HepG2 (cell line): ENCODE measurements around the gene C20orf204. TPM values are rescaled to one million over a fixed set of nuclear protein-coding genes. Genes with fewer than 3 reads are reported as not detected.

Experiments
- FOXP1 ChIP-seq, 2 experiments: fragments of 450-650 bp in 1 of 2; IDR thresholded peaks; 2 replicates each; pipeline ENCODE4 v1.6.1; 2017 to 2018; ENCODE audit warnings: antibody characterized with exemption in 1 of 2
- GPN1 ChIP-seq: sonication (generic); formaldehyde crosslinking; IDR thresholded peaks from 2 replicates; pipeline ENCODE4 v1.5.1; 2020; ENCODE audit warnings: missing genetic modification reagents, borderline replicate concordance
- NCOA2 ChIP-seq: sonication (generic); formaldehyde crosslinking; IDR thresholded peaks from 2 replicates; pipeline ENCODE4 v1.8.0; 2022; ENCODE audit warnings: inconsistent platforms
- ZFY ChIP-seq: sonication (generic); formaldehyde crosslinking; IDR thresholded peaks from 2 replicates; pipeline ENCODE4 v1.4.0; 2020; ENCODE audit warnings: missing genetic modification reagents
- ZNF343 ChIP-seq: sonication (generic); formaldehyde crosslinking; IDR thresholded peaks from 2 replicates; pipeline ENCODE4 v1.4.0; 2020; ENCODE audit warnings: mild to moderate bottlenecking, missing genetic modification reagents
- ZNF703 ChIP-seq: sonication (generic); formaldehyde crosslinking; IDR thresholded peaks from 2 replicates; pipeline ENCODE4 v1.5.1; 2020; ENCODE audit warnings: missing genetic modification reagents, mild to moderate bottlenecking, moderate library complexity, borderline replicate concordance
- ZNF775 ChIP-seq: sonication (generic); formaldehyde crosslinking; IDR thresholded peaks from 2 replicates; pipeline ENCODE4 v1.4.0; 2020; ENCODE audit warnings: missing genetic modification reagents, mild to moderate bottlenecking, moderate library complexity, borderline replicate concordance
- polyA plus RNA-seq, 8 experiments: library from polyadenylated mRNA; depleted of rRNA in 3 of 8; stranded (reverse) in 7 of 8; unstranded in 1 of 8; fragments of >200 nt; fragmentation: Illumina TruSeq in 4 of 8; extraction: Trizol in 4 of 8; gene quantifications; 2 replicates each; pipeline versions ENCODE4 v1.2.1 to v1.2.3, GENCODE V29; 2011 to 2016; ENCODE audit warnings: low read depth in 4 of 8, missing spikeins in 1 of 8, mixed read lengths in 1 of 8; ENCODE audit not compliant: insufficient read depth in 1 of 8
- total RNA-seq, 5 experiments: library from RNA; depleted of rRNA; stranded (reverse); fragments of >200 nt; fragmentation: Illumina TruSeq; extraction: Trizol; gene quantifications; 2 replicates each; pipeline ENCODE4 v1.2.3, GENCODE V29; 2016; ENCODE audit warnings: low read depth in 1 of 5
- TF ChIP-seq, protein P1 (sequence below): sonication (generic); formaldehyde crosslinking; IDR thresholded peaks from 2 replicates; pipeline ENCODE4 v1.4.0; 2020; ENCODE audit warnings: missing genetic modification reagents
- TF ChIP-seq, protein P2 (sequence below): sonication (generic); formaldehyde crosslinking; IDR thresholded peaks from 2 replicates; pipeline ENCODE4 v1.8.0; 2022; ENCODE audit warnings: mild to moderate bottlenecking, missing genetic modification reagents
- TF ChIP-seq, protein P3 (sequence below): sonication (generic); formaldehyde crosslinking; IDR thresholded peaks from 2 replicates; pipeline ENCODE4 v1.4.0; 2020; ENCODE audit warnings: missing genetic modification reagents
- TF ChIP-seq, protein P4 (sequence below): sonication (generic); formaldehyde crosslinking; IDR thresholded peaks from 2 replicates; pipeline ENCODE4 v1.8.0; 2022; ENCODE audit warnings: mild to moderate bottlenecking, missing genetic modification reagents; ENCODE audit not compliant: insufficient replicate concordance

Gene C20orf204
- total and polyA plus RNA-seq, 2 of the 13 experiments (the other 11 are each of a cell fraction or from before 2014, with no cell fraction given) = 22.1 to 80.0 TPM

DNA sequence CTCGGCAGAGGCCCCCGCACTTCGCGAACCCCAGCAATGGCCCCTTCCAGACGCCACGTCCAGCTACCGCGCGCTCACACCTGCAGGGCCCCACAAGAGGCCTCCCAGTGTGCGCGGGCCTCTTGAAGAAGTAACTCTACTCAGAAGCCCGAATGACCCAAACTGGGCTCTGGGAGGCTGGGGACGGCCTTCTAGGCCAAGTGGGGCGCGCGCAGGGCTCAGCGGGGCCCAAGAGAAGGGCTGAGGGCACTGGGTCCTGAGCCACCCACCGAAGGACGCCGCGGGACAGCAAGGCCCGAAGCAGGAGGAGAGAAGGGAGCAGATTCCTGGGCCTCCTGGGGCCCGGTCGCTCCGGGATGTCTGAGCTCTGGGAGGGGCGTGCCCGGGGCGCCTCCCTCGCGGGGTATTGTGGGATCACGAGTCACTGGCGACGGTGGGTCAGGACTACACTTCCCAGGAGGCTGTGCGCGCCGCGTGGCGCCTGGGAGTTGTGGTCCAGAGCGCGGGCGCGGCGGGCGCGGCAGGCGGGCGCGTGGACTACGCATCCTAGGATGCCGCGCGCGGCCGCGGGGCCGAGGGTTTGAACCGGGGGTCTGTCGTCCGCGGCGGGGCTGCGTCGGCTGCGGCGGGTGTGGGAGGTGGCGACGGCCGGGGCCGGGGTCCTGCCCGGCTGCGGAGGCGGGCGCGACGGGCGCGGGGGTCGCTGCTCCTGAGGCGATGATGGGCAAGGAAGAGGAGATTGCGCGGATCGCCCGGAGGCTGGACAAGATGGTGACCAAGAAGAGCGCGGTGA, 26.8 kb downstream of the C20orf204 start, which contains the start of gene TCEA2 (continued):
- TF ChIP-seq, protein P1, sequence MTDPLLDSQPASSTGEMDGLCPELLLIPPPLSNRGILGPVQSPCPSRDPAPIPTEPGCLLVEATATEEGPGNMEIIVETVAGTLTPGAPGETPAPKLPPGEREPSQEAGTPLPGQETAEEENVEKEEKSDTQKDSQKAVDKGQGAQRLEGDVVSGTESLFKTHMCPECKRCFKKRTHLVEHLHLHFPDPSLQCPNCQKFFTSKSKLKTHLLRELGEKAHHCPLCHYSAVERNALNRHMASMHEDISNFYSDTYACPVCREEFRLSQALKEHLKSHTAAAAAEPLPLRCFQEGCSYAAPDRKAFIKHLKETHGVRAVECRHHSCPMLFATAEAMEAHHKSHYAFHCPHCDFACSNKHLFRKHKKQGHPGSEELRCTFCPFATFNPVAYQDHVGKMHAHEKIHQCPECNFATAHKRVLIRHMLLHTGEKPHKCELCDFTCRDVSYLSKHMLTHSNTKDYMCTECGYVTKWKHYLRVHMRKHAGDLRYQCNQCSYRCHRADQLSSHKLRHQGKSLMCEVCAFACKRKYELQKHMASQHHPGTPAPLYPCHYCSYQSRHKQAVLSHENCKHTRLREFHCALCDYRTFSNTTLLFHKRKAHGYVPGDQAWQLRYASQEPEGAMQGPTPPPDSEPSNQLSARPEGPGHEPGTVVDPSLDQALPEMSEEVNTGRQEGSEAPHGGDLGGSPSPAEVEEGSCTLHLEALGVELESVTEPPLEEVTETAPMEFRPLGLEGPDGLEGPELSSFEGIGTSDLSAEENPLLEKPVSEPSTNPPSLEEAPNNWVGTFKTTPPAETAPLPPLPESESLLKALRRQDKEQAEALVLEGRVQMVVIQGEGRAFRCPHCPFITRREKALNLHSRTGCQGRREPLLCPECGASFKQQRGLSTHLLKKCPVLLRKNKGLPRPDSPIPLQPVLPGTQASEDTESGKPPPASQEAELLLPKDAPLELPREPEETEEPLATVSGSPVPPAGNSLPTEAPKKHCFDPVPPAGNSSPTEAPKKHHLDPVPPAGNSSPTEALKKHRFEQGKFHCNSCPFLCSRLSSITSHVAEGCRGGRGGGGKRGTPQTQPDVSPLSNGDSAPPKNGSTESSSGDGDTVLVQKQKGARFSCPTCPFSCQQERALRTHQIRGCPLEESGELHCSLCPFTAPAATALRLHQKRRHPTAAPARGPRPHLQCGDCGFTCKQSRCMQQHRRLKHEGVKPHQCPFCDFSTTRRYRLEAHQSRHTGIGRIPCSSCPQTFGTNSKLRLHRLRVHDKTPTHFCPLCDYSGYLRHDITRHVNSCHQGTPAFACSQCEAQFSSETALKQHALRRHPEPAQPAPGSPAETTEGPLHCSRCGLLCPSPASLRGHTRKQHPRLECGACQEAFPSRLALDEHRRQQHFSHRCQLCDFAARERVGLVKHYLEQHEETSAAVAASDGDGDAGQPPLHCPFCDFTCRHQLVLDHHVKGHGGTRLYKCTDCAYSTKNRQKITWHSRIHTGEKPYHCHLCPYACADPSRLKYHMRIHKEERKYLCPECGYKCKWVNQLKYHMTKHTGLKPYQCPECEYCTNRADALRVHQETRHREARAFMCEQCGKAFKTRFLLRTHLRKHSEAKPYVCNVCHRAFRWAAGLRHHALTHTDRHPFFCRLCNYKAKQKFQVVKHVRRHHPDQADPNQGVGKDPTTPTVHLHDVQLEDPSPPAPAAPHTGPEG (CRISPR knock-in tag) = no peak; the same call in 1 of the 2 replicates
- TF ChIP-seq ZFY (CRISPR knock-in tag) (peak; percentile 99), GPN1 (CRISPR knock-in tag) (no peak; the same call in 1 of the 2 replicates), ZNF775 (0 out of 2 replicates have a peak, but pooled peaks have one; percentile 74), ZNF343 (CRISPR knock-in tag) (no peak), NCOA2 (CRISPR knock-in tag) (peak; percentile 55; the same call in 1 of the 2 replicates), ZNF703 (CRISPR knock-in tag) (peak; percentile 94), FOXP1 (IDR thresholded peaks at IDR 0.05) (no peak), FOXP1 (CRISPR knock-in tag; IDR thresholded peaks at IDR 0.05) (no peak)
- TF ChIP-seq, protein P2, sequence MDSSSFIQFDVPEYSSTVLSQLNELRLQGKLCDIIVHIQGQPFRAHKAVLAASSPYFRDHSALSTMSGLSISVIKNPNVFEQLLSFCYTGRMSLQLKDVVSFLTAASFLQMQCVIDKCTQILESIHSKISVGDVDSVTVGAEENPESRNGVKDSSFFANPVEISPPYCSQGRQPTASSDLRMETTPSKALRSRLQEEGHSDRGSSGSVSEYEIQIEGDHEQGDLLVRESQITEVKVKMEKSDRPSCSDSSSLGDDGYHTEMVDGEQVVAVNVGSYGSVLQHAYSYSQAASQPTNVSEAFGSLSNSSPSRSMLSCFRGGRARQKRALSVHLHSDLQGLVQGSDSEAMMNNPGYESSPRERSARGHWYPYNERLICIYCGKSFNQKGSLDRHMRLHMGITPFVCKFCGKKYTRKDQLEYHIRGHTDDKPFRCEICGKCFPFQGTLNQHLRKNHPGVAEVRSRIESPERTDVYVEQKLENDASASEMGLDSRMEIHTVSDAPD (CRISPR knock-in tag) = no peak
- TF ChIP-seq, protein P3, sequence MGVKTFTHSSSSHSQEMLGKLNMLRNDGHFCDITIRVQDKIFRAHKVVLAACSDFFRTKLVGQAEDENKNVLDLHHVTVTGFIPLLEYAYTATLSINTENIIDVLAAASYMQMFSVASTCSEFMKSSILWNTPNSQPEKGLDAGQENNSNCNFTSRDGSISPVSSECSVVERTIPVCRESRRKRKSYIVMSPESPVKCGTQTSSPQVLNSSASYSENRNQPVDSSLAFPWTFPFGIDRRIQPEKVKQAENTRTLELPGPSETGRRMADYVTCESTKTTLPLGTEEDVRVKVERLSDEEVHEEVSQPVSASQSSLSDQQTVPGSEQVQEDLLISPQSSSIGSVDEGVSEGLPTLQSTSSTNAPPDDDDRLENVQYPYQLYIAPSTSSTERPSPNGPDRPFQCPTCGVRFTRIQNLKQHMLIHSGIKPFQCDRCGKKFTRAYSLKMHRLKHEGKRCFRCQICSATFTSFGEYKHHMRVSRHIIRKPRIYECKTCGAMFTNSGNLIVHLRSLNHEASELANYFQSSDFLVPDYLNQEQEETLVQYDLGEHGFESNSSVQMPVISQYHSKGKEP = 0 out of 2 replicates have a peak, but pooled peaks have one; percentile 68
- TF ChIP-seq, protein P4, sequence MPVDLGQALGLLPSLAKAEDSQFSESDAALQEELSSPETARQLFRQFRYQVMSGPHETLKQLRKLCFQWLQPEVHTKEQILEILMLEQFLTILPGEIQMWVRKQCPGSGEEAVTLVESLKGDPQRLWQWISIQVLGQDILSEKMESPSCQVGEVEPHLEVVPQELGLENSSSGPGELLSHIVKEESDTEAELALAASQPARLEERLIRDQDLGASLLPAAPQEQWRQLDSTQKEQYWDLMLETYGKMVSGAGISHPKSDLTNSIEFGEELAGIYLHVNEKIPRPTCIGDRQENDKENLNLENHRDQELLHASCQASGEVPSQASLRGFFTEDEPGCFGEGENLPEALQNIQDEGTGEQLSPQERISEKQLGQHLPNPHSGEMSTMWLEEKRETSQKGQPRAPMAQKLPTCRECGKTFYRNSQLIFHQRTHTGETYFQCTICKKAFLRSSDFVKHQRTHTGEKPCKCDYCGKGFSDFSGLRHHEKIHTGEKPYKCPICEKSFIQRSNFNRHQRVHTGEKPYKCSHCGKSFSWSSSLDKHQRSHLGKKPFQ = peak; percentile 72
